GM19193 (cell line): ENCODE data around the gene CDC42EP5.

Source experiments
- POLR2A ChIP-seq: IDR thresholded peaks from 4 replicates; pipeline ENCODE4 v1.6.1; 2011; ENCODE audit not compliant: insufficient read depth, insufficient read length; ENCODE audit errors: extremely low read depth

CDC42EP5 gene

DNA sequence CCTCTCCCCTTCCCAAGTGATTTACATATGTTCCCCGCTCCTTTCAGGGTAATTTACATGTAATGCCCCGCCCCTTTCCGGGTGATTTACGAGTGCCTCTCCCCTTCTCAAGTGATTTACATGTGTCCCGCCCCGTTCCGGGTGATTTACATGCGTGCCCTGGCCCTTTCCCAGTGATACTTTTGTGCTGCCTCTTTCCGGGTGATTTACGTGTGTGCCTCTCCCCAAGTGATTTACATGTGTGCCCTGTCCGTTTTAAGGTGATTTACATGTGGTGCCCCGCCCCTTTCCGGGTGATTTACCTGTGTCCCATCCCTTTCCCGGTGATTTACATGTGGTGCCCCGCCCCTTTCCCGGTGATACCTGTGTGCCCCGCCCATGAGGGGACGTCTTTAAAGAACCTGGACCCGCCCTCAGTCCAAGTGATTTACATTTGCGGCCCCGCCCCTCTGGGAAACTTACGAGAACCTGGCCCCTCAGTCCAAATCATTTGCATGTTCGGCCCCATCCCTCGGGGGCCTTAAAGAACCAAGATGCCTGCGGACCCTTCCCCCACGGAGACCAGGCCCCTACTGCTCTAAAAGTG is 9.0 kb downstream of the CDC42EP5 start:
- TF ChIP-seq POLR2A: no peak

DNA sequence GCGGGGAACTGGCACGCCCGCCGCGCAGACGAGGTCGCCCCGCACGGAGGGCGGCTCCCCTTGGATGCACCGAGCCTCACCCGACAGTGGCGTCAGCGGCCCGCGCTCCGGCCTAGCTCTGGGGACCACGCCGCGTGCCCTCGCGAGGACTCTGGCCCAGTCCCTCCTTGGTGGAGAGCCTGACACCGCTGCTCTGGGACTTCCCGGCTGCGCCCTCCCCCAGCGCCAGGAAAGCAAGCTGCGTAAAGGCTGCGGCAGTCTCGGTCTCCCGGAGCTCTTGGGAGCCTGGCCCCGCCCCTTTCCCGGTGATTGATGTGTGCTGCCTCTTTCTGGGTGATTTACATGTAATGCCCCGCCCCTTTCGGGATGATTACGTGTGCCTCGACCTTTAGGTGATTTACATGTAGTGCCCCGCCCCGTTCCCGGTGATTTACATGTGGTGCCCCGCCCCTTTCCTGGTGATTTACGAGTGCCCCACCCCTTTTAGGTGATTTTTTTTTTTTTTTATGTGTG is 9.5 kb downstream of the CDC42EP5 start, which contains the start of gene LENG9:
Gene LENG9, minus strand, starts transcription at position 248 of the 513 bp plus-strand sequence. CDS start 252 bp downstream, outside the sequence.
- TF ChIP-seq POLR2A: peak; percentile 78

DNA sequence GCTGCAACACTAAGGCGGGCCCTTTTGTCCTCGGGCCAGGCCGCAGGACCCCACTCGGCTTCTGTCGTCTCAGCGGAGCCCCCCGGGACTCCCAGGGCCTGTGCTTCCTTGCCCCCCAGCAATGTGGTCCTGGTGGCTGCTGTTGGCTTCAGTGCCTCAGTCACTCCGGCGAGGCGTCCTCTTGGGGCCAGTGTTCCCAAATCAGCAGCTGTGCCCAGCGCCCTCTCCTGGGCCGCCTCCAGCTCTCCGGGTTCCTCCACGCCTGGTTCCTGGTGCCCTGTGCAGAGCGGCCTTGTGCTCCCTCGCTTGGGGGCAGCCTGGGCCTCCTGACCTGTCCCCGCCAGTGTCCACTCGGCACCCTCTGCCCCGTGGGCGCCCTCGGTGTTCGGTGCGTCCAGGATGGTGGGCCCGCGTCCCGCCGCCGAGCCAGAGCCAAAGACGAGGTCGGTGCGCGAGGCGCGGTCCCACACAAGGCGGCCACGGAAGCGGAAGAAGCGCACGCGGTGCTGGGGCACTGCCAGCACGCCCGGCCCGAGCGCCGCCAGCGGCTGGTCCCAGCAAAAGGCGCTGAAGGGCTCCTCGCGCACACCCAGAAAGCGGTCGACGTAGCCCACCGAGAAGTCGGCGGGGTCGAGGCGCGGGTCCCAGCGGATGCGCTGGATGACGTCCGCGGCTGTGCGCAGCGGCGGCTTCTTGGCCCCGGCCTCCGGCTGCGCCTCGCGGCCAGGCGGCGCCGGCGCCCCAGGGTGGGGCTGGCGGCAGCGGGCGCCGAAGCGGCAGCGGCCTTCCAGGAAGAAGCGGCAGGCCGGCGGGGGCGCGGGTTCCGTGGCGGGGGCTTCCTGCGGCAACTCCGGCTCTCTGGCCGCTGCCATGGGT is 10.2 kb downstream of the CDC42EP5 start:
- TF ChIP-seq POLR2A: no peak

DNA sequence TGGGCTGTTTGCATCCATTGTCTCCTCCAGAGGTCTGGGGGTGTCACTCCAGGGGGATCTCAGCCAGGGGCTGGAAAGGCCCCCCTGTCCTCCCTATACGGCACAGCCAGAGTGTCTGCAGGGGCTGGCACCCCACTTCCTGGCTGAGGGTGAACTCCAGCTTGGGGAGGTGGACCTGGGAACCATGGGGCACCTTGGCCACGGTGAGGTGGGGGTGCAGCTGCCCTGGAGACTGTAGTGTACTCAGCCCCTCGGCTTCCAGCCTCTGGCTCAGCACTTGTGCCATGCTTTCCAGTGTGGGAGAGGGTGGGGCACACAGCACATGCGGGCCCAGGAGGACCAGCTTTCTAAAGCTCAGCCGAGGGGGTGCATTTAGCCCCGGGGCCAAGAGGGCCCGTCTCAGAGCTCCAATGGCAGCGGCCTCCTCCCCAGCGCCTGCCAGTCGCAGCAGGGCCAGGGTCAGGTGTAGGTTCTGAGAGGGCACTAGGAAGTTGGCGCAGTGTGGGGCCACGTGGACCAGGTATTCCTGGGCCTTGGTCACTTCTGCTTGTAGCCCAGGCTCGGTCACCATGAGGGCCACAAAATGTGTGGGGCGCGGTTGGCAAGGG is 10.9 kb downstream of the CDC42EP5 start:
- TF ChIP-seq POLR2A: no peak

DNA sequence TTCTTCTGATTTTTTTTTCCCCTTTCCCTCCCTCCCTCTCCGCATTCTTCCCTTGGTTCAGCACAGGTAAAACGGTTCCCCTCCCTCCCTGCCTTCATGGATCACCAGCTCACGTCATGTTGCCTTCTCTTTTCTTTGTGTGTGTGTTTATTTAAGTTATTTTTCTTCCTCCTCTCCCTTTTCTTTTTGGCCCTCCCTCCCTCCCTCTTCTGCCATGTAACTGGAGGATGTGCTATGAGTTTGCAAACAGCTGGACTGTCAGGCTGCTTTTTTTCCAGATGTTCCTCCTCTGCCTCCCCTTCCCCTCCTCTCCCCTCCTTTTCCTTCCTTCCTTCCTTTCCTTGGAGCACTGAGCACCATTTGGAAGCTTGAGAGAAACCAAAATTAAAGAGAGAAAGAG is 11.5 kb downstream of the CDC42EP5 start:
- TF ChIP-seq POLR2A: no peak

DNA sequence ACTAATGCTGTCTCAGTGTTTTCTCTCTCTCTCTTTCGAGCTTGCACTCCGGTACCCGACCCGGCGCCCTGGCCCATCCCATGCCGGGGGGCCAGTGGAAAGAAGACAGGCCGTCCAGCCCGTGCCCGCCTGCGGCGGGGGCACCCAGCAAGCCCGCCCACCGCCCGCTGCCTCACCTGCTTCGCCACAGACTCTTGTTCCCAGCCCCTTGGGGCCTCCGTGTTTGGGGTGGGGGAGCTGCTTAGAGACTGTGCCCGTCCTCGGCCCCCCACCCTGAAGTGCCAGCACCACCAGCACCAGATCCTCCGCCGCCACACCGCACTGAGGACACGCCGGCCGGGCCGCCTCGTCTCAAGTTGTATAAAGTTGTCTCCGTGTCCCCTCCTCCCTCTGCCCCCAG is 11.9 kb downstream of the CDC42EP5 start:
- TF ChIP-seq POLR2A: no peak

DNA sequence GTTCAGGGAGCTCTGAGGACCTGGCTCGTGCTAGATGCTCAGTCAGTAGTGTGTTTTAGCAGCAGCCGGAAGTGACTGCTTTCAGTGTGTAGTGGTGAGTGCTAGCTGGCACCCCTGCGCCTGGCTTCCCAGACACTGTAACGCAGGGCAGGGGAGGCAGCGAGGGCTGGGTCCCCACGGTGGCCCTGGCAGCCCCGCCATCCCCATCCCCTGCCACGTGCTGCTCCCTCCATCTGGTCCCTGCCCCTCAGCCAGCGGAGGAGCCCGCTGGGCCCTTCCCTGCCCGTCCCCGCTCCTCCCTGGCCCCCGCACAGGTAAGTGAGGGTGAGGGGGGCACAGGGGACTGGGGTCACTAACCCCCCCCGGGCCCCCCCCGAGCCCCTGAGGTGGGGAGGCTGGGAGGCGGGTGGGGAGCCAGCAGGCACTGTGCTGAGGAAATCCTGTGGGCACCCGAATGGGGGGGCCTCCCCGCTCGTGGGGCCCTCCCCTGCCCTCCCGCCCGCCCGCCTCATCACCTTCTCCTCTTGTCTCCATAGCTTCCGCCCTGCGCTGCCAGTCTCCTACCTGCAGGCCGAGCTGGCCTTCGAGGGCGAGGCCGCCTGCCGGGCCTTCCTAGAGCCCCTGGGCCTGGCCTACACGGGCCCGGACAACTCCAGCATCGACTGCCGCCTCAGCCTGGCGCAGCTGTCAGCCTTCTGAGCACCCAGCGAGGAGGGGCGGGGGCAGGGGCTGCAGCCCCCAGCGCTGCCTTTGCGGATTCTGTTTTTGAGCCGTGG is 12.7 kb downstream of the CDC42EP5 start:
- no peak for TF ChIP-seq POLR2A

DNA sequence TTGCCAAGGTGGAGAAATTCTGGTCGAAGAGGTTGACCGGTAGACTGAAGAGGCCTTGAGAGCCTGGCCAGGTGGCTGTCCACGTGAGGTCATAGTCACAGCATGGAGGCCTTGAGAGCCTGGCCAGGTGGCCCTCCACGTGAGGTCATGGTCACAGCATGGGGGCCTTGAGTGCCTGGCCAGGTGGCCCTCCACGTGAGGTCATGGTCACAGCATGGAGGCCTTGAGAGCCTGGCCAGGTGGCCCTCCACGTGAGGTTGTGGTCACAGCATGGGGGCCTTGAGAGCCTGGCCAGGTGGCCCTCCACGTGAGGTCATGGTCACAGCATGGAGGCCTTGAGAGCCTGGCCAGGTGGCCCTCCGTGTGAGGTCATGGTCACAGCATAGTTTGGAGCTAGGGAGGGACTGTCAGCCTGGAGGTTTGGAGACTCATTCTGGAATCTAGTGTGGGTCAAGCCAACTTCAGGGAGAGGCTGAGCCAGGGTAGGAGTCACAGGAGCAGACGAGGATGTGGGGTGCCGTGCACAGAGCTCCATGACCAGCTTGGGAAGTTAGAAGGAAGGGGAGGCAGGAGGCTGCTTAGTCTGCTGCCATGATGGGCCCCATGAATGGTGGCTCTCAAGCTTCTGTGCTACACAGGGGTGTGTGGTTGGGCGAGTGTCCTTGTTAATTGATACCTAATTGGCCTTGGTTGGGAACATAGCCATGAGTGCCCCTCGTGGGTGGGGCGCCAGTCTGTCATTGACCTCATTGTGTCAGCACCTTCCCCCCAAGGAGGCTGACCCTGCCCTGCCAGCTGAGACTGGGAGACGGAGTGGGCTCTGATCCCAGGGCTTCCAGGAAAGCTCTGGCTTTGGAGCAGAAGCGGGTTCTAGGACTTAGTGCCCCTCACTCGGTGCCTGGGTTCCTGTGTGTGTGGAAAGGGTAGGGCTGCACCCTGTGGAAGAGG is 13.5 kb downstream of the CDC42EP5 start:
- no peak for TF ChIP-seq POLR2A

DNA sequence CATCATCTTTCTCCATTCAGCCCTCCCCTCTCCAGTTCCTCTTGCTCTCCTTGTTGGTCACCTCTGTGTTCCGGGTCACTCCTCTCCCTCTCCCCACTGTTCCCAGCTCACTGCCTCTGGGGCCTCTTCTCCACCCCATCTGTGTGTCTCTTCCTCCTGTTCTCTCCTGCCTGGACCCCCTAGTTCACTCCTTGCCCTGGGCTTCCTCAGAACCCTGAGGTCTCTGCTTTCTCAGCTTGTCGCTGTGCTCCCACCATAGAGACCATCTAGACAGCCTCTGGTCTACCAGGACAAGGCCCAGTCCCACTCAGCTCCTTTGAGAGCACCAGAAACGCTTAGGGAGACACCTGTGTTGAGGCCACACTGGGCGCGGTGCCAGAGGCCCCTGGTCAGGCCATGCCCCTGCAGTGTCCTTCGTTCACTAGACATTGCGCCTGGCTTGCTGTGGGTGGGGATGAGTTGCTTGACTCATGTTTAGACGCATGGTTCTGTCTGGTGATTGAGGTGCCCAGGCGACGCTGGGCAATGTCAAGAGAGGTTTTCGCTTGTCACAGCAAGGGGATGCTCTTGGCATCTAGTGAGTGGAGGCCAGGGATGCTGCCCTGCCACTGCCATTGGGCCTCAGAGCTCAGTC is 14.3 kb downstream of the CDC42EP5 start:
- no peak for TF ChIP-seq POLR2A

DNA sequence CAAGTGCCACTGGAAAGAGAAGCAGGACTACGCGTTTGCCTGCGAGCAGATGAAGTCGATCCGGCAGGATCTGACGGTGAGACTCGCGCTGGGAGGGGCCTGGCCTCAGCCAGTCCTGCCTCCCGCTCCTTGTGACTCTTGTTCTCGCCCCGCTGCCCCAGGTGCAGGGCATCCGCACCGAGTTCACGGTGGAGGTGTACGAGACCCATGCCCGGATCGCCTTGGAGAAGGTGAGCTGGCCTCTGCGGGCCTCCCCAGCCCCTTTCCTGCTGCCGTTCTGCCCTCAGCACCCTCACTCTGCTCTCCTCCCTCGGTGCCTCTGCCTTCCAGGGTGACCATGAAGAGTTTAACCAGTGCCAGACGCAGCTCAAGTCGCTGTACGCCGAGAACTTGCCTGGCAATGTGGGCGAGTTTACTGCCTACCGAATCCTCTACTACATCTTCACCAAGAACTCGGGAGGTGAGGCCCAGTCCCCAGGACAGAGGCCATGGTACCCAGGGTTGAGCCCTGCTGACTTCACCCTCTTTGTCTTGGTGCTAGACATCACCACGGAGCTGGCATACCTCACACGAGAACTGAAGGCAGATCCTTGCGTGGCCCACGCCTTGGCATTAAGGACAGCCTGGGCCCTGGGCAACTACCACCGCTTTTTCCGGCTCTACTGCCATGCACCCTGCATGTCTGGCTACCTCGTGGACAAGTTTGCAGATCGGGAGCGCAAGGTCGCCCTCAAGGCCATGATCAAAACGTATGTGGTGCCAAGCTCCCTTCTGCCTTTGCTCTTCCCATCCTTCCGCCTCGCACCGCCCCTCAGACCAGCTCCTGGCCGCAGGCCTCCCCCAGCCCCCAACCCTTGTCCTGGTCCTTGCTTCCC is 15.1 kb downstream of the CDC42EP5 start:
- no peak for TF ChIP-seq POLR2A

DNA sequence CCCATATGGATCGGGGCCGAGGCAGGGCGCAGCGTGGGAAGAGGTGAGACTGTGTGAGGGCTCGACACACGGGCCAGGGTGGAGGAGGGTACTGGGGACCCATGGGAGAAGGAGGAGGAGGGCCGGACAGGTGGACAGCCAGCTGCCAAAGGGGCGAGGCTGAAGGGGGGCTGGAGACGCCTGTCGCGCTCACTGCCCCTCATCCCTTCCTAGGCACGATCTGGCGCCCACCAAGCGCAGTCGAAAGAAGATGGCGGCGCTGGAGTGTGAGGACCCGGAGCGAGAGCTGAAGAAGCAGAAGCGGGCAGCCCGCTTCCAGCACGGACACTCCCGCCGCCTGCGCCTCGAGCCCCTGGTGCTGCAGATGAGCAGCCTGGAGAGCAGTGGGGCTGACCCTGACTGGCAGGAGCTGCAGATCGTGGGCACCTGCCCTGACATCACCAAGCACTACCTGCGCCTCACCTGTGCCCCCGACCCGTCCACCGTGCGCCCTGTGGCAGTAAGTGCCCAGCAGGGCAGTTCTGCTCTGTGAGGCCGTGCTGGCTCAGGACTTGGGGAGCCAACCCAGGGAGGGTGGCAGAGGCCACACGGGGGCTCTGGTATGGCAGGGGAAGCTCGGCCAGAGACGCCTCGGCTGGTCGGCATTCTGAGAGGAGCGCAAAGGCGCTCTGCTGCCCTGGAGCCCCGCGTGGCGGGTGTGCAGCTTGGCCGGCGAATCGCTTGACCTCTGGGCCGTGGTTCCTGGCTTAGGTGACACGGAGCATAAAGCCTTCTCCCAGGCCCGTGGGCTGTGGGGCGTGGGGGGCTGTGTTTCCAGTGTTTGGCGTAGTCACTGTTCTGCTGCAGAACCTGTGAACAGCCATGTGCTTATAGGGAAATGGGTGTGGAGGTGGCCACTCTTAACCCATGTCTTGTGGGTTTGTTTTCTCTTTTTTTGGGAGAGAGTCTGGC is 16.4 kb downstream of the CDC42EP5 start:
- no peak for TF ChIP-seq POLR2A
